GM23338 (cell line): ENCODE measurements around the gene NPC1. TPM values are rescaled to one million over a fixed set of nuclear protein-coding genes. Genes with fewer than 3 reads are reported as not detected.
A peak's percentile ranks its signal among the peaks of the same experiment; 100 is the strongest.

Experiments used
- ATAC-seq: fragments of 200-7000 bp; cut with Tn5 transposase; 3 replicates; pipeline ENCODE4 v1.9.1; 2020
- DNase-seq: peaks from one replicate; pipeline ENCODE4 v3.0.0-alpha.2; 2015; ENCODE audit warnings: low spot score
- H2AFZ ChIP-seq: fragments of 200-600 bp; sonication (generic); 2 replicates; pipeline ENCODE4 v1.8.0; 2016; ENCODE audit warnings: antibody characterized with exemption, mild to moderate bottlenecking, moderate library complexity
- H3F3A ChIP-seq: fragments of 200-600 bp; sonication (generic); replicated peaks from 2 replicates; pipeline ENCODE4 v1.8.0; 2017; ENCODE audit warnings: antibody characterized with exemption, mixed run types, low read depth
- H3K27ac ChIP-seq: fragments of 200-600 bp; sonication (generic); 2 replicates; pipeline ENCODE4 v1.6.1; 2016; ENCODE audit warnings: low read depth
- H3K27me3 ChIP-seq: fragments of 200-600 bp; sonication (generic); 2 replicates; pipeline ENCODE4 v1.8.0; 2016; ENCODE audit warnings: mild to moderate bottlenecking, mixed run types, moderate library complexity; ENCODE audit not compliant: insufficient read depth
- H3K36me3 ChIP-seq: fragments of 200-600 bp; sonication (generic); 2 replicates; pipeline ENCODE4 v1.8.0; 2016; ENCODE audit warnings: mild to moderate bottlenecking; ENCODE audit not compliant: insufficient read depth
- H3K4me1 ChIP-seq: fragments of 200-600 bp; sonication (generic); 2 replicates; pipeline ENCODE4 v1.8.0; 2016; ENCODE audit warnings: mild to moderate bottlenecking, moderate library complexity; ENCODE audit not compliant: insufficient read depth
- H3K4me2 ChIP-seq: fragments of 200-600 bp; sonication (generic); 2 replicates; pipeline ENCODE4 v1.7.1; 2017; ENCODE audit warnings: mixed run types
- H3K4me3 ChIP-seq: fragments of 200-600 bp; sonication (generic); 2 replicates; pipeline ENCODE4 v1.6.1; 2016; ENCODE audit warnings: mixed run types
- H3K79me2 ChIP-seq: fragments of 200-600 bp; sonication (generic); replicated peaks from 2 replicates; pipeline ENCODE4 v1.8.0; 2017; ENCODE audit warnings: mild to moderate bottlenecking; ENCODE audit not compliant: insufficient read depth
- H3K9me2 ChIP-seq: fragments of 200-600 bp; sonication (generic); 2 replicates; pipeline ENCODE4 v1.8.0; 2017; ENCODE audit not compliant: insufficient read depth
- H4K20me1 ChIP-seq: fragments of 200-600 bp; sonication (generic); replicated peaks from 2 replicates; pipeline ENCODE4 v1.8.0; 2017; ENCODE audit warnings: mild to moderate bottlenecking; ENCODE audit not compliant: insufficient read depth
- H3K27ac Mint-ChIP-seq: 2 replicates; pipeline ENCODE4 v1.8.0; 2020; ENCODE audit warnings: inconsistent platforms, mild to moderate bottlenecking, moderate library complexity, mixed read lengths
- H3K27me3 Mint-ChIP-seq: 3 replicates; pipeline ENCODE4 v1.8.0; 2022; ENCODE audit warnings: low read depth, mild to moderate bottlenecking, moderate library complexity, mixed read lengths, inconsistent platforms; ENCODE audit not compliant: insufficient read depth, poor library complexity
- H3K36me3 Mint-ChIP-seq: 3 replicates; pipeline ENCODE4 v1.8.0; 2021; ENCODE audit warnings: low read depth, mild to moderate bottlenecking, inconsistent platforms, moderate library complexity, mixed read lengths
- H3K4me1 Mint-ChIP-seq: 3 replicates; pipeline ENCODE4 v1.8.0; 2020; ENCODE audit warnings: mild to moderate bottlenecking, inconsistent platforms, mixed read lengths
- H3K4me3 Mint-ChIP-seq: 3 replicates; pipeline ENCODE4 v1.8.0; 2021; ENCODE audit warnings: moderate library complexity, mild to moderate bottlenecking, inconsistent platforms, mixed read lengths
- H3K9me3 Mint-ChIP-seq: 3 replicates; pipeline ENCODE4 v1.8.0; 2020; ENCODE audit warnings: moderate library complexity, mild to moderate bottlenecking, inconsistent platforms, mixed read lengths
- CREB1 ChIP-seq: fragments of 250-450 bp; sonication (Bioruptor Pico); IDR thresholded peaks from 2 replicates; pipeline ENCODE4 v1.5.0; 2020; ENCODE audit warnings: low read depth, mild to moderate bottlenecking, moderate library complexity
- EZH2 ChIP-seq: fragments of 200-600 bp; sonication (generic); IDR thresholded peaks from one replicate; pipeline ENCODE4 v1.8.0; 2017; ENCODE audit warnings: antibody characterized with exemption, mild to moderate bottlenecking, low read depth; ENCODE audit not compliant: unreplicated experiment
- JUNB ChIP-seq: IDR thresholded peaks from one replicate; pipeline ENCODE4 v1.6.1; 2016; ENCODE audit warnings: antibody characterized with exemption; ENCODE audit not compliant: unreplicated experiment
- NANOG ChIP-seq: IDR thresholded peaks from 2 replicates; pipeline ENCODE4 v1.6.1; 2016; ENCODE audit warnings: antibody characterized with exemption, borderline replicate concordance
- STAT1 ChIP-seq: IDR thresholded peaks from one replicate; pipeline ENCODE4 v1.6.1; 2016; ENCODE audit warnings: antibody characterized with exemption; ENCODE audit not compliant: unreplicated experiment
- ZNF114 ChIP-seq: fragments of 250-450 bp; sonication (Bioruptor Pico); IDR thresholded peaks from 2 replicates; pipeline ENCODE4 v1.5.0; 2020; ENCODE audit warnings: mild to moderate bottlenecking, moderate library complexity
- ZNF331 ChIP-seq: fragments of 250-450 bp; sonication (Bioruptor Pico); IDR thresholded peaks from 2 replicates; pipeline ENCODE4 v1.5.0; 2020; ENCODE audit warnings: low read depth, mild to moderate bottlenecking, moderate library complexity
- ZNF462 ChIP-seq: fragments of 250-450 bp; sonication (Bioruptor Pico); IDR thresholded peaks from 2 replicates; pipeline ENCODE4 v1.5.0; 2020; ENCODE audit warnings: mild to moderate bottlenecking, moderate library complexity
- polyA plus RNA-seq: library from polyadenylated mRNA; unstranded; fragments of >200 nt; fragmentation: Nextera tagmentation; extraction: Ambion mirVana; gene quantifications from 2 replicates; pipeline ENCODE4 v1.2.1, GENCODE V29; 2016
- total RNA-seq: library from RNA; depleted of rRNA; stranded (reverse); fragments of >200 nt; shearing (Covaris generic); gene quantifications from 2 replicates; pipeline ENCODE4 v1.2.3, GENCODE V29; 2014

Gene NPC1
- total and polyA plus RNA-seq, 2 experiments from 2014 or later: 18.4 to 45.1 TPM

- no peak for TF ChIP-seq ZNF462 (CRISPR knock-in tag)
- no peak for TF ChIP-seq NANOG
- no peak for TF ChIP-seq EZH2
Measured at GRCh38 chr18:23585897-23586248, 433 bp downstream of the NPC1 start (continued).

GRCh38 chr18:23585007-23585871 is 1.1 kb downstream of the NPC1 start:
- Histone ChIP-seq H3K79me2 (peaks cover 58% of the 10 kb centered on the region), H3K27me3 (no peaks in the 10 kb centered on the region; the same call in 1 of the 2 replicates), H3K4me2 (peak overlapping the region; percentile 99), H3K9me2 (0 out of 2 replicates have a peak, but pooled peaks cover 4% of the 10 kb centered on the region), H4K20me1 (peaks cover 18% of the 10 kb centered on the region), H3K27ac (no peak overlapping the region; the same call in 1 of the 2 replicates), H3K4me1 (peaks cover 31% of the 10 kb centered on the region; the same call in 1 of the 2 replicates), H2AFZ (peak overlapping the region; percentile 98), H3K36me3 (no peaks in the 10 kb centered on the region), H3F3A (peaks cover 7% of the 10 kb centered on the region; the same call in 1 of the 2 replicates), H3K4me3 (peak overlapping the region; percentile 97)
- no peak overlapping the region for H3K27ac Mint-ChIP-seq
- no peaks in the 10 kb centered on the region; the same call in 2 of the 3 replicates for H3K9me3 Mint-ChIP-seq
- H3K27me3 Mint-ChIP-seq: peaks cover 9% of the 10 kb centered on the region
- H3K4me1 Mint-ChIP-seq: peaks cover 21% of the 10 kb centered on the region
- no peaks in the 10 kb centered on the region for H3K36me3 Mint-ChIP-seq
- DNase-seq: peak; percentile 42
- peak; percentile 9 for ATAC-seq
- H3K4me3 Mint-ChIP-seq: peak overlapping the region; percentile 95
- TF ChIP-seq STAT1: no peak
- TF ChIP-seq ZNF114: no peak
- no peak for TF ChIP-seq NANOG
- TF ChIP-seq CREB1 (CRISPR knock-in tag): no peak
- no peak for TF ChIP-seq ZNF462 (CRISPR knock-in tag)
- no peak for TF ChIP-seq ZNF331 (CRISPR knock-in tag)
- TF ChIP-seq EZH2: no peak
- no peak for TF ChIP-seq JUNB
